ENCODE results near the gene CCDC12.

Gene CCDC12

GRCh38 chr3:46889381-46890110 lies 87.0 kb downstream of the CCDC12 start:
- DNase-seq, result no peak

- DNase-seq, result no peak
Observed at GRCh38 chr3:46888705-46889104, 87.8 kb downstream of the CCDC12 start.

GRCh38 chr3:46887980-46888494 lies 88.5 kb downstream of the CCDC12 start:
- no peak for DNase-seq

GRCh38 chr3:46885612-46886011 lies 90.9 kb downstream of the CCDC12 start:
- no peak for DNase-seq

GRCh38 chr3:46884929-46885328 lies 91.6 kb downstream of the CCDC12 start:
- DNase-seq, result no peak

GRCh38 chr3:46884427-46884826 lies 92.1 kb downstream of the CCDC12 start:
- no peak for DNase-seq

- DNase-seq, result no peak
Observed at GRCh38 chr3:46883830-46884185, 92.7 kb downstream of the CCDC12 start.

- DNase-seq, result no peak
Observed at GRCh38 chr3:46883054-46883829, 93.3 kb downstream of the CCDC12 start.

- DNase-seq, result peak; percentile 2 to 13
Observed at GRCh38 chr3:46882377-46883053, 94.0 kb downstream of the CCDC12 start.

GRCh38 chr3:46881596-46882376 lies 94.8 kb downstream of the CCDC12 start:
- DNase-seq, result no peak

- no peak for DNase-seq
Observed at GRCh38 chr3:46880884-46881595, 95.5 kb downstream of the CCDC12 start.

- no peak for DNase-seq
Observed at GRCh38 chr3:46878781-46879436, 97.6 kb downstream of the CCDC12 start.

GRCh38 chr3:46877406-46878125 lies 99.0 kb downstream of the CCDC12 start, which contains the start of gene PTH1R:
Gene PTH1R (plus strand): TSS chr3:46877721. CDS start chr3:46883560, 5,839 bp downstream.
- DNase-seq, result no peak

GRCh38 chr3:46876313-46877300 lies 99.9 kb downstream of the CCDC12 start:
- no peak for DNase-seq

GRCh38 chr3:46875560-46875959 lies 101.0 kb downstream of the CCDC12 start:
- DNase-seq, result no peak

- no peak for DNase-seq
Observed at GRCh38 chr3:46874430-46874829, 102.1 kb downstream of the CCDC12 start.

- no peak for DNase-seq
Observed at GRCh38 chr3:46873521-46873920, 103.0 kb downstream of the CCDC12 start.

All from inflammatory macrophage (primary cell).